Ishikawa (cell line): ENCODE measurements around the gene GTSE1.

Source experiments
- CEBPB ChIP-seq: IDR thresholded peaks from 2 replicates; pipeline ENCODE4 v1.6.1; 2012
- CREB1 ChIP-seq: IDR thresholded peaks from 2 replicates; pipeline ENCODE4 v1.6.1; 2012; ENCODE audit warnings: low read depth
- EGR1 ChIP-seq: IDR thresholded peaks from 2 replicates; pipeline ENCODE4 v1.6.1; 2012
- EP300 ChIP-seq: IDR thresholded peaks from 2 replicates; pipeline ENCODE4 v1.6.1; 2012; ENCODE audit warnings: borderline replicate concordance
- FOXM1 ChIP-seq: IDR thresholded peaks from 2 replicates; pipeline ENCODE4 v1.6.1; 2012; ENCODE audit warnings: low read depth, borderline replicate concordance
- MAX ChIP-seq: IDR thresholded peaks from 2 replicates; pipeline ENCODE4 v1.6.1; 2012
- NFIC ChIP-seq: IDR thresholded peaks from 2 replicates; pipeline ENCODE4 v1.6.1; 2012
- RAD21 ChIP-seq: IDR thresholded peaks from 2 replicates; pipeline ENCODE4 v1.6.1; 2012; ENCODE audit warnings: low read depth
- REST ChIP-seq: IDR thresholded peaks from 2 replicates; pipeline ENCODE4 v1.6.1; 2012; ENCODE audit warnings: low read depth, mild to moderate bottlenecking
- TAF1 ChIP-seq: IDR thresholded peaks from 2 replicates; pipeline ENCODE4 v1.6.1; 2012; ENCODE audit warnings: low read depth, mild to moderate bottlenecking
- TCF12 ChIP-seq: IDR thresholded peaks from 2 replicates; pipeline ENCODE4 v1.6.1; 2012; ENCODE audit warnings: low read depth
- TEAD4 ChIP-seq: IDR thresholded peaks from 2 replicates; pipeline ENCODE4 v1.6.1; 2012
- YY1 ChIP-seq: IDR thresholded peaks from 2 replicates; pipeline ENCODE4 v1.6.1; 2012; ENCODE audit warnings: low read depth
- ZBTB7A ChIP-seq: IDR thresholded peaks from 2 replicates; pipeline ENCODE4 v1.6.1; 2012; ENCODE audit warnings: low read depth
- TF ChIP-seq, protein P1 (sequence below): IDR thresholded peaks from 2 replicates; pipeline ENCODE4 v1.6.1; 2012

Gene GTSE1

DNA sequence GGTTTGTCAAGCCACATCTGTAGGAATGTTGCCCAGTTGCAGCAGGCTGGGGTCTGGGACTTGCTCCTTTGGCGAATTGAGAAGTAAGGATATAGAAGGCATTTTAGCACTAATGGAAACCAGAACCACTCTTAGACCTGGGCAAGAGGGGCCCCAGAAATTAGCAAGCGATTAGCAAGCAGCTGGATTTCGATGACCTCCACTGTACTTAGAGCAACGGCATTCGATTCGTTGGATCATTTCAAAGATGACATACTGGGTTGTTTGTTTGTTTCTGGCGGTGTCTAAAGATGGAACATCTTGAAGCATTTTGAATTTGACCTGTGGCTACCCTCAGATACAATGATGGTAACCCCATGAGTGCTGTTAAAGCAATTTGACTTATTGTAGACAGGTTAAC, 45.4 kb upstream of the GTSE1 start:
- TF ChIP-seq TAF1 (no peak), TEAD4 (no peak), NFIC (no peak), RAD21 (no peak), YY1 (no peak), EGR1 (no peak), ZBTB7A (no peak), REST (no peak), FOXM1 (no peak), EP300 (no peak), MAX (no peak), CREB1 (no peak)
- TF ChIP-seq, protein P1, sequence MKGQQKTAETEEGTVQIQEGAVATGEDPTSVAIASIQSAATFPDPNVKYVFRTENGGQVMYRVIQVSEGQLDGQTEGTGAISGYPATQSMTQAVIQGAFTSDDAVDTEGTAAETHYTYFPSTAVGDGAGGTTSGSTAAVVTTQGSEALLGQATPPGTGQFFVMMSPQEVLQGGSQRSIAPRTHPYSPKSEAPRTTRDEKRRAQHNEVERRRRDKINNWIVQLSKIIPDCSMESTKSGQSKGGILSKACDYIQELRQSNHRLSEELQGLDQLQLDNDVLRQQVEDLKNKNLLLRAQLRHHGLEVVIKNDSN, result no peak

DNA sequence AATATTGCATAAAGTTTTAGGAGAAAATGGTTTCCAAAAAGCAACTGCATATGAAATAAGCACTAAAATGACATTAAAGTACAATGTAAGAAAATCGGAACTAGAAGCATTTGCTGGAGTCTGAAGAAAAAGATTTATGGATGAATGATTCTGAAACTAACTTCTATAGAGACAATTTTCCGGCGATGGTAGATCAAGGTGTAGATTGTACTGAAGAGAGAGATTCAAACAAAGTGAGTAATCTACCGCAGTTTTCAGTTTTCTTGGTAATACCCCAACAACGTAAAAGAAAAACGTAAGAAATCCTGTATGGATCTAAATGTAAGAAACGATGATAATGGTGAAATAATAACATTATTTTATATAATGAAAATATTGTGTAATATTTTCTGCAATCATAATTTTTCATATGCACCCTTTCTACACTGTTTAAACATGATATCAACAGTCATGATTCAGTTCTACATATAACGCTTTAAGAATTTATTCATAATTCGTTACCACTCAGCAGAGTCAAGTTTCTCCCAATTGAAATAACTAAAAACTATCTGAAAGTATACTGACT, 44.8 kb upstream of the GTSE1 start:
- TF ChIP-seq YY1, result no peak
- no peak for TF ChIP-seq ZBTB7A
- no peak for TF ChIP-seq TCF12
- no peak for TF ChIP-seq TAF1

DNA sequence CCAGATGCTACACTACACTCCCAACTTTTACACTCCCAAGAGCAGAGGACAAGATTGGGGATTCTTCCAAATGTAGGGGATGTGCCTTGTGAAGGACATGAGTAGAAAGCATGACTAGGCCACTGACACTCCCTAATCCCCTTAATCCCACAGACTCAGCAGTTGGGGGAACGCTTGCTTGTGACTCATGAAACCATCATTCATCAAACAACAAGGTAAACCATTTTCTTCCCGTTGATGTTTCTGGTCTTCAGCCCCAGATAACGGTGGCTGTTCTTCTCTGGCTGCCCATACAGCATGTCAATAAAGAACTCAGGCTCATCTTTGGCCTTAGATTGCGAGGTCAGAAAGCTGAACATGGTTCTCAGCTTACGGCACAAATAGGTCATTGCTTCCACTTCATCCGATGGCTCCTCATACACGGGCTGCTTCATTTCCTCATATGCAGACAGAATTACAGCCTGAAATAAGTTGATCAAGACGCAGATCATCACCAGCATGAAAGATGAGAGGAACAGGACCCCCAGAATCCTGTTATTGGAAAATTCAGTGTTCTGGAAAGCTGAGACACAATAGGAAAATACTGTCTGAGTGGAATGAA, 40.2 kb upstream of the GTSE1 start:
- no peak for TF ChIP-seq NFIC

- TF ChIP-seq TAF1 (no peak), REST (no peak), FOXM1 (no peak), MAX (no peak), RAD21 (no peak), CREB1 (no peak)
- TF ChIP-seq, protein P1, result no peak
Observed at GRCh38 chr22:46259374-46259773, 37.3 kb upstream of the GTSE1 start.

GRCh38 chr22:46260038-46260437, 36.6 kb upstream of the GTSE1 start:
- TF ChIP-seq TEAD4, result no peak
- no peak for TF ChIP-seq CREB1
- no peak for TF ChIP-seq YY1
- TF ChIP-seq NFIC, result no peak
- no peak for TF ChIP-seq EGR1
- TF ChIP-seq CEBPB, result no peak
- TF ChIP-seq REST, result no peak
- no peak for TF ChIP-seq TCF12
- TF ChIP-seq FOXM1, result no peak
- TF ChIP-seq ZBTB7A, result no peak
- TF ChIP-seq MAX, result no peak
- TF ChIP-seq RAD21, result no peak
- TF ChIP-seq, protein P1, result no peak
- no peak for TF ChIP-seq EP300
- TF ChIP-seq TAF1, result no peak
